ENCODE results near the gene ANO2. TPM values are rescaled to one million over a fixed set of nuclear protein-coding genes. Genes with fewer than 3 reads are reported as not detected.

ANO2 gene
- total and polyA plus RNA-seq, 2 experiments from 2014 or later: 2.3 to 4.6 TPM

DNA sequence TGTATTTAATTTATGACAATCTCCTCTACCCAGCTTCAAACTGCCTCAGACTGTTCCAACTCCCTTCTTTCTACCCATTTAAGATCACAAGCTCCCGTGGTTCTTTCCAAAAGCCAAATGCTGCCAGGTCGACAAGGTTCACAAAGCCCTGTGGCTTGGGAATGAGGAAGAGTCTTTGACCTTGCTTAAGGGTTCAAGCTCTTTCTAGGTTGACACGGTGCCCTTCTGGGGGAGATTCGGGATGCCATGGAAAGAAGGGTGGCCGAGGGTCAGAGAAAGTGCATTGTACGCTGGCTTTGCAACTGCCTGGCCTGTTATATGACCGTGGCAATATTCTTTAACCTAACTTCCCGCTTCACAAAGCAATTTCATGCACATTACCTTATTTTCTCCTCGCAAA, 239.3 kb downstream of the ANO2 start:
- no peak for TF ChIP-seq ZNF114 (CRISPR knock-in tag; IDR thresholded peaks at IDR 0.05)
- TF ChIP-seq, protein P1, sequence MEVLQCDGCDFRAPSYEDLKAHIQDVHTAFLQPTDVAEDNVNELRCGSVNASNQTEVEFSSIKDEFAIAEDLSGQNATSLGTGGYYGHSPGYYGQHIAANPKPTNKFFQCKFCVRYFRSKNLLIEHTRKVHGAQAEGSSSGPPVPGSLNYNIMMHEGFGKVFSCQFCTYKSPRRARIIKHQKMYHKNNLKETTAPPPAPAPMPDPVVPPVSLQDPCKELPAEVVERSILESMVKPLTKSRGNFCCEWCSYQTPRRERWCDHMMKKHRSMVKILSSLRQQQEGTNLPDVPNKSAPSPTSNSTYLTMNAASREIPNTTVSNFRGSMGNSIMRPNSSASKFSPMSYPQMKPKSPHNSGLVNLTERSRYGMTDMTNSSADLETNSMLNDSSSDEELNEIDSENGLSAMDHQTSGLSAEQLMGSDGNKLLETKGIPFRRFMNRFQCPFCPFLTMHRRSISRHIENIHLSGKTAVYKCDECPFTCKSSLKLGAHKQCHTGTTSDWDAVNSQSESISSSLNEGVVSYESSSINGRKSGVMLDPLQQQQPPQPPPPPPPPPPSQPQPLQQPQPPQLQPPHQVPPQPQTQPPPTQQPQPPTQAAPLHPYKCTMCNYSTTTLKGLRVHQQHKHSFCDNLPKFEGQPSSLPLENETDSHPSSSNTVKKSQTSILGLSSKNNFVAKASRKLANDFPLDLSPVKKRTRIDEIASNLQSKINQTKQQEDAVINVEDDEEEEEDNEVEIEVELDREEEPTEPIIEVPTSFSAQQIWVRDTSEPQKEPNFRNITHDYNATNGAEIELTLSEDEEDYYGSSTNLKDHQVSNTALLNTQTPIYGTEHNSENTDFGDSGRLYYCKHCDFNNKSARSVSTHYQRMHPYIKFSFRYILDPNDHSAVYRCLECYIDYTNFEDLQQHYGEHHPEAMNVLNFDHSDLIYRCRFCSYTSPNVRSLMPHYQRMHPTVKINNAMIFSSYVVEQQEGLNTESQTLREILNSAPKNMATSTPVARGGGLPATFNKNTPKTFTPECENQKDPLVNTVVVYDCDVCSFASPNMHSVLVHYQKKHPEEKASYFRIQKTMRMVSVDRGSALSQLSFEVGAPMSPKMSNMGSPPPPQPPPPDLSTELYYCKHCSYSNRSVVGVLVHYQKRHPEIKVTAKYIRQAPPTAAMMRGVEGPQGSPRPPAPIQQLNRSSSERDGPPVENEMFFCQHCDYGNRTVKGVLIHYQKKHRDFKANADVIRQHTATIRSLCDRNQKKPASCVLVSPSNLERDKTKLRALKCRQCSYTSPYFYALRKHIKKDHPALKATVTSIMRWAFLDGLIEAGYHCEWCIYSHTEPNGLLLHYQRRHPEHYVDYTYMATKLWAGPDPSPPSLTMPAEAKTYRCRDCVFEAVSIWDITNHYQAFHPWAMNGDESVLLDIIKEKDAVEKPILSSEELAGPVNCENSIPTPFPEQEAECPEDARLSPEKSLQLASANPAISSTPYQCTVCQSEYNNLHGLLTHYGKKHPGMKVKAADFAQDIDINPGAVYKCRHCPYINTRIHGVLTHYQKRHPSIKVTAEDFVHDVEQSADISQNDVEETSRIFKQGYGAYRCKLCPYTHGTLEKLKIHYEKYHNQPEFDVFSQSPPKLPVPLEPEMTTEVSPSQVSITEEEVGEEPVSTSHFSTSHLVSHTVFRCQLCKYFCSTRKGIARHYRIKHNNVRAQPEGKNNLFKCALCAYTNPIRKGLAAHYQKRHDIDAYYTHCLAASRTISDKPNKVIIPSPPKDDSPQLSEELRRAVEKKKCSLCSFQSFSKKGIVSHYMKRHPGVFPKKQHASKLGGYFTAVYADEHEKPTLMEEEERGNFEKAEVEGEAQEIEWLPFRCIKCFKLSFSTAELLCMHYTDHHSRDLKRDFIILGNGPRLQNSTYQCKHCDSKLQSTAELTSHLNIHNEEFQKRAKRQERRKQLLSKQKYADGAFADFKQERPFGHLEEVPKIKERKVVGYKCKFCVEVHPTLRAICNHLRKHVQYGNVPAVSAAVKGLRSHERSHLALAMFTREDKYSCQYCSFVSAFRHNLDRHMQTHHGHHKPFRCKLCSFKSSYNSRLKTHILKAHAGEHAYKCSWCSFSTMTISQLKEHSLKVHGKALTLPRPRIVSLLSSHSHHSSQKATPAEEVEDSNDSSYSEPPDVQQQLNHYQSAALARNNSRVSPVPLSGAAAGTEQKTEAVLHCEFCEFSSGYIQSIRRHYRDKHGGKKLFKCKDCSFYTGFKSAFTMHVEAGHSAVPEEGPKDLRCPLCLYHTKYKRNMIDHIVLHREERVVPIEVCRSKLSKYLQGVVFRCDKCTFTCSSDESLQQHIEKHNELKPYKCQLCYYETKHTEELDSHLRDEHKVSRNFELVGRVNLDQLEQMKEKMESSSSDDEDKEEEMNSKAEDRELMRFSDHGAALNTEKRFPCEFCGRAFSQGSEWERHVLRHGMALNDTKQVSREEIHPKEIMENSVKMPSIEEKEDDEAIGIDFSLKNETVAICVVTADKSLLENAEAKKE (CRISPR knock-in tag; IDR thresholded peaks at IDR 0.05): no peak
- no peak for TF ChIP-seq CREB1 (CRISPR knock-in tag; IDR thresholded peaks at IDR 0.05; ENCODE audit: low read depth)
- TF ChIP-seq, protein P2, sequence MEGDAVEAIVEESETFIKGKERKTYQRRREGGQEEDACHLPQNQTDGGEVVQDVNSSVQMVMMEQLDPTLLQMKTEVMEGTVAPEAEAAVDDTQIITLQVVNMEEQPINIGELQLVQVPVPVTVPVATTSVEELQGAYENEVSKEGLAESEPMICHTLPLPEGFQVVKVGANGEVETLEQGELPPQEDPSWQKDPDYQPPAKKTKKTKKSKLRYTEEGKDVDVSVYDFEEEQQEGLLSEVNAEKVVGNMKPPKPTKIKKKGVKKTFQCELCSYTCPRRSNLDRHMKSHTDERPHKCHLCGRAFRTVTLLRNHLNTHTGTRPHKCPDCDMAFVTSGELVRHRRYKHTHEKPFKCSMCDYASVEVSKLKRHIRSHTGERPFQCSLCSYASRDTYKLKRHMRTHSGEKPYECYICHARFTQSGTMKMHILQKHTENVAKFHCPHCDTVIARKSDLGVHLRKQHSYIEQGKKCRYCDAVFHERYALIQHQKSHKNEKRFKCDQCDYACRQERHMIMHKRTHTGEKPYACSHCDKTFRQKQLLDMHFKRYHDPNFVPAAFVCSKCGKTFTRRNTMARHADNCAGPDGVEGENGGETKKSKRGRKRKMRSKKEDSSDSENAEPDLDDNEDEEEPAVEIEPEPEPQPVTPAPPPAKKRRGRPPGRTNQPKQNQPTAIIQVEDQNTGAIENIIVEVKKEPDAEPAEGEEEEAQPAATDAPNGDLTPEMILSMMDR (conservative IDR thresholded peaks at IDR 0.05; ENCODE audit: low read depth in 2 of 2): no peak
- TF ChIP-seq EZH2phosphoT487 (IDR thresholded peaks at IDR 0.05; ENCODE audit: unreplicated experiment): no peak
- no peak for TF ChIP-seq POLR2AphosphoS5 (IDR thresholded peaks at IDR 0.05; ENCODE audit: low read depth)
- Mint-ChIP-seq H3K36me3 (ENCODE audit: low read depth) (no peaks in the 10 kb centered on the region), H3K9me3 (peaks cover 6% of the 10 kb centered on the region), H3K27me3 (ENCODE audit: insufficient read depth, low read depth, poor library complexity) (no peaks in the 10 kb centered on the region), H3K27ac (no peak overlapping the region), H3K4me1 (peaks cover 7% of the 10 kb centered on the region), H3K4me3 (no peak overlapping the region)
- Histone ChIP-seq H3K9me2 (ENCODE audit: insufficient read depth) (0 out of 2 replicates have a peak, but pooled peaks cover 3% of the 10 kb centered on the region), H3K4me3 (no peak overlapping the region), H3K4me2 (no peak overlapping the region), H3K4me1 (ENCODE audit: insufficient read depth) (no peaks in the 10 kb centered on the region), H3F3A (replicated peaks; ENCODE audit: low read depth) (no peaks in the 10 kb centered on the region), H3K27ac (ENCODE audit: low read depth) (no peak overlapping the region), H3K79me2 (replicated peaks; ENCODE audit: insufficient read depth) (no peaks in the 10 kb centered on the region), H4K20me1 (replicated peaks; ENCODE audit: insufficient read depth) (no peaks in the 10 kb centered on the region), H3K27me3 (ENCODE audit: insufficient read depth) (no peaks in the 10 kb centered on the region), H3K36me3 (ENCODE audit: insufficient read depth) (no peaks in the 10 kb centered on the region), H2AFZ (no peak overlapping the region)
- DNase-seq (ENCODE audit: low spot score): no peak
- no peak for ATAC-seq

All from GM23338 (cell line).